Esophagus squamous epithelium (tissue), 5 donors: ENCODE results near the gene PXDC1. TPM values are rescaled to one million over a fixed set of nuclear protein-coding genes. Genes with fewer than 3 reads are reported as not detected.

Experiments used
- DNase-seq: peaks from one replicate; lab custom pipeline; 2025; lab: John Stamatoyannopoulos, UW
- H3K27ac ChIP-seq, 4 donors: fragments of 200-600 bp; sonication (generic); one replicate each; pipeline ENCODE4 v1.5.1; 2016 to 2019; ENCODE audit warnings: mild to moderate bottlenecking in 1 of 4
- H3K27me3 ChIP-seq, 4 donors: fragments of 200-600 bp; sonication (generic); 1 replicate in 3 of 4; 2 replicates in 1 of 4; pipeline versions ENCODE4 v1.5.1 to v1.6.0; 2017 to 2021; ENCODE audit warnings: antibody characterized with exemption in 1 of 4
- H3K36me3 ChIP-seq, 3 donors: fragments of 200-600 bp; sonication (generic); one replicate each; pipeline ENCODE4 v1.5.1; 2016 to 2019
- H3K4me1 ChIP-seq, 3 donors: fragments of 200-600 bp; sonication (generic); one replicate each; pipeline ENCODE4 v1.5.1; 2017 to 2019
- H3K4me3 ChIP-seq, 4 donors: fragments of 200-600 bp; sonication (generic); 1 replicate in 3 of 4; 2 replicates in 1 of 4; pipeline ENCODE4 v1.5.1; 2016 to 2019; ENCODE audit warnings: mild to moderate bottlenecking in 2 of 4, moderate library complexity in 1 of 4
- H3K9me3 ChIP-seq, 3 donors: fragments of 200-600 bp; sonication (generic); one replicate each; pipeline ENCODE4 v1.5.1; 2016 to 2019
- POLR2A ChIP-seq, 4 donors: fragments of 450-650 bp; IDR thresholded peaks; one replicate each; pipeline ENCODE4 v1.6.1; 2017; ENCODE audit warnings: antibody characterized with exemption in 4 of 4, mild to moderate bottlenecking in 4 of 4, moderate library complexity in 3 of 4
- WGBS, 2 donors: methylation state at CpG; one replicate each; pipeline ENCODE4 v1.1.5; 2018; 5-methylcytosine and 5-hydroxymethylcytosine counted together
- intact Hi-C: fragments of 100-400 bp; cut with DNase I; formaldehyde crosslinking; loops from one replicate; pipeline ENCODE4 v1.15.0; 2022
- total RNA-seq, 4 donors: library from RNA; depleted of rRNA; stranded (reverse); fragments of >200 nt; gene quantifications; one replicate each; pipeline ENCODE4 v1.1.0, GENCODE V29; 2016
- TF ChIP-seq, protein P1 (sequence below), 6 experiments: fragments of 450-650 bp in 4 of 6; fragments of 200-600 bp in 2 of 6; sonication (generic) in 2 of 6; IDR thresholded peaks; one replicate each; pipeline ENCODE4 v1.5.1; 2016 to 2019; ENCODE audit warnings: antibody characterized with exemption in 6 of 6, mild to moderate bottlenecking in 4 of 6, moderate library complexity in 4 of 6
- donor health status: DM: yes; HTN: yes; CAD: no.

The PXDC1 gene
- total RNA-seq, 4 donors from 2014 or later = 12.1 to 58.0 (median 24.0) TPM

- TF ChIP-seq, protein P1, sequence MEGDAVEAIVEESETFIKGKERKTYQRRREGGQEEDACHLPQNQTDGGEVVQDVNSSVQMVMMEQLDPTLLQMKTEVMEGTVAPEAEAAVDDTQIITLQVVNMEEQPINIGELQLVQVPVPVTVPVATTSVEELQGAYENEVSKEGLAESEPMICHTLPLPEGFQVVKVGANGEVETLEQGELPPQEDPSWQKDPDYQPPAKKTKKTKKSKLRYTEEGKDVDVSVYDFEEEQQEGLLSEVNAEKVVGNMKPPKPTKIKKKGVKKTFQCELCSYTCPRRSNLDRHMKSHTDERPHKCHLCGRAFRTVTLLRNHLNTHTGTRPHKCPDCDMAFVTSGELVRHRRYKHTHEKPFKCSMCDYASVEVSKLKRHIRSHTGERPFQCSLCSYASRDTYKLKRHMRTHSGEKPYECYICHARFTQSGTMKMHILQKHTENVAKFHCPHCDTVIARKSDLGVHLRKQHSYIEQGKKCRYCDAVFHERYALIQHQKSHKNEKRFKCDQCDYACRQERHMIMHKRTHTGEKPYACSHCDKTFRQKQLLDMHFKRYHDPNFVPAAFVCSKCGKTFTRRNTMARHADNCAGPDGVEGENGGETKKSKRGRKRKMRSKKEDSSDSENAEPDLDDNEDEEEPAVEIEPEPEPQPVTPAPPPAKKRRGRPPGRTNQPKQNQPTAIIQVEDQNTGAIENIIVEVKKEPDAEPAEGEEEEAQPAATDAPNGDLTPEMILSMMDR (IDR thresholded peaks at IDR 0.05) = no peak
- no peak for TF ChIP-seq POLR2A (IDR thresholded peaks at IDR 0.05)
- no peaks in the 10 kb centered on the region for H3K27me3 ChIP-seq
- H3K9me3 ChIP-seq = no peaks in the 10 kb centered on the region
- WGBS, 2 donors = 63 to 70% methylated on average over 2 of the region's 2 CpGs
- H3K27ac ChIP-seq = no peak overlapping the region
- H3K36me3 ChIP-seq = no peaks in the 10 kb centered on the region
- no peaks in the 10 kb centered on the region for H3K4me1 ChIP-seq
- intact Hi-C loops = no loop called here
- H3K4me3 ChIP-seq = no peak overlapping the region
- no peak for DNase-seq
Measured at GRCh38 chr6:3695065-3695817, 56.3 kb downstream of the PXDC1 start.

DNA sequence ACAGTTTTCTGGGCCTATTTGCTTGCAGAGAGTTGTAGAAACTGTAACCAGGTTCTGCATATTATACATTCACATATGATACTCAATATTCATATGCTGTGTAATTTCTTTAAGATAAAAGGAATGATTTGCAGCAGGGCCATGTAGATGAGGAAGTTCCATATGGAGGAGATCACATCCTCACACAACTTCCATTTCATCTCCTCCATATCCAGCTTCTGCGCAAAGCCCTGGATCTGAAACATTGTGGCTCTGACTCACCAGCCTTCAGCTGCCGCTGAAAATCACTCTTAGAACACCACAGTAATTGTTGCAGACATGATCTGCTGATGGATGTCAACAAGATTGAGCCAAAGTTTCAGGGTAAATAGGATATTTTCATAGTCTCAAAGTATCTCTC lies 57.7 kb downstream of the PXDC1 start:
- no peak for TF ChIP-seq POLR2A (IDR thresholded peaks at IDR 0.05)
- TF ChIP-seq, protein P1 (IDR thresholded peaks at IDR 0.05) = no peak
- Histone ChIP-seq H3K36me3 (no peaks in the 10 kb centered on the region), H3K4me1 (no peaks in the 10 kb centered on the region), H3K9me3 (no peaks in the 10 kb centered on the region), H3K27ac (no peak overlapping the region), H3K4me3 (no peak overlapping the region), H3K27me3 (no peaks in the 10 kb centered on the region)
- intact Hi-C loops = no loop called here
- 89 to 97% methylated on average over 2 of the region's 2 CpGs for WGBS, 2 donors
- DNase-seq = no peak

DNA sequence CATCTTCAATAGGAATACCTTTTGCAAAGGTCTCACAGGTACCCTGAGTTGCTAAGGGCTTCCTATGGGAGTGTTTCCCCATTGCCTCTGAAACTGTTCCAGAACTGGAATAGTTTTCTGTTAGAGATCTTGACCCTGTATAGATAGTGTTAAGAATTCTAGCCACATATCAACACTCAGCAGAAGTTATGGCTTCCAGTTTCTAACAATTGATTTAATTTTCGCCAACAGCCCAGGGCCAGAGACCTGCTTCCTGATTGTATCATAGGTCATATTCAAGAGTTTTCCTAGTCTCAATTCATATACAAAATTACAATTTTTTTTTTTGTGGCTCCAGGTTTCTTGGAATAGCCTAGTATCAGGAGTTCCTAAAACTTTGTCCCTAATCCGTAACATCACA lies 61.0 kb downstream of the PXDC1 start:
- TF ChIP-seq, protein P1 (IDR thresholded peaks at IDR 0.05) = no peak
- TF ChIP-seq POLR2A (IDR thresholded peaks at IDR 0.05) = no peak

DNA sequence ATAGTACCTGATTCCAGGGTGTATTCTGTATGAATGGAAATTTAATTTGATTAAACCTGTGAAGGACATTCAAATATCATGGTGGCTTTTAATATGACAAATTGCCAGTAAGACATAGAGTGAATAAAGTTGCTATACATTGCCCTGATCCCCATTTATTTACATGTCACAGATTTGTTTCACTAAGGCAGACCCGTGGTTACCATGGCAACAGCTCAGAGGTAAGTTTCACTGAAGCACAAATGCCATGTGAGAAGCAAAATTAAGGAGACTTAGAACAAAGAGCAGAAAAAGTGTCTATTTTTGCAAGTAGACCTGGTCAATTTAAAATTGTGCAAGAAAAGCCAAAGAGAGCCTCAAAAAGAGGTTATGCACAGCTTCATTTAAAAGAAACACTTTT lies 63.7 kb downstream of the PXDC1 start:
- no peak for TF ChIP-seq POLR2A (IDR thresholded peaks at IDR 0.05)
- TF ChIP-seq, protein P1 (IDR thresholded peaks at IDR 0.05) = no peak
- 36 to 40% methylated on average over 1 of the region's 1 CpG for WGBS, 2 donors
- Histone ChIP-seq H3K9me3 (no peaks in the 10 kb centered on the region), H3K27me3 (no peaks in the 10 kb centered on the region), H3K4me3 (no peak overlapping the region), H3K27ac (no peak overlapping the region), H3K4me1 (no peaks in the 10 kb centered on the region), H3K36me3 (no peaks in the 10 kb centered on the region)
- DNase-seq = no peak
- intact Hi-C loops = no loop called here

More for the DNA sequence above, 61.0 kb downstream of the PXDC1 start:
- Histone ChIP-seq H3K27ac (no peak overlapping the region), H3K4me1 (no peaks in the 10 kb centered on the region), H3K27me3 (no peaks in the 10 kb centered on the region), H3K9me3 (no peaks in the 10 kb centered on the region), H3K36me3 (no peaks in the 10 kb centered on the region), H3K4me3 (no peak overlapping the region)
- intact Hi-C loops = no loop called here
- DNase-seq = no peak
- 90 to 93% methylated on average over 2 of the region's 2 CpGs for WGBS, 2 donors

DNA sequence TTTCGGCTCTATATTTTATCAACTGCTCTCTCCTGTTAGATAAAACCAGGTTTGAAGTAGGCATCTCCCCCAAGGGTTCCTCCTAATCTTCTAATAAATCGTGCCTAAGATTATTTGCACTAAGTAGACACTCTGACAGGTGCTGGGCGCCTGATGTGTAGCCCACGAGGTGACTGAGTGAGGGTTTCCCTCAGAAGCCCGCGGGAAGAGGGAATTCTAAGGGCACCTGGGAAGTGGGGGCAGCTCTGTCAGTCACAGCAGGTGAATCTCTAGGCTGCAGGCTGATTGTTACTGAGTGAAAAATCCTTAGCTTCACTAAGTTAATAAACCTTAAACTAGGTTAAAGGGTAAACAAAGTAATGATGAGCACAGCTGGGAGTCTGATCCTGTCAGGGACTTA lies 68.2 kb downstream of the PXDC1 start:
- DNase-seq = no peak
- Histone ChIP-seq H3K27ac (no peak overlapping the region), H3K9me3 (peaks cover 0 to 4% (median 0%) of the 10 kb centered on the region in 3 donors), H3K36me3 (no peaks in the 10 kb centered on the region), H3K4me3 (no peak overlapping the region), H3K4me1 (no peaks in the 10 kb centered on the region), H3K27me3 (no peaks in the 10 kb centered on the region)
- 67 to 73% methylated on average over 5 to 6 of the region's 6 CpGs for WGBS, 2 donors
- TF ChIP-seq, protein P1 (IDR thresholded peaks at IDR 0.05) = no peak
- no peak for TF ChIP-seq POLR2A (IDR thresholded peaks at IDR 0.05)
- intact Hi-C loops = no loop called here
